IMR-90 (cell line): ENCODE data around the gene SHISA8. TPM values are rescaled to one million over a fixed set of nuclear protein-coding genes. Genes with fewer than 3 reads are reported as not detected.

Source experiments
- ATAC-seq: fragments of 200-7000 bp; cut with Tn5 transposase; 2 replicates; pipeline ENCODE4 v1.9.1; 2020; ENCODE audit warnings: low read depth, mild to moderate bottlenecking, moderate library complexity
- BruUV-seq: library from RNA; stranded (reverse); fragments of 400-500 nt; replicated peaks from 2 replicates; lab custom pipeline; 2021; lab: Mats Ljungman, UMichigan
- CTCF ChIA-PET: fragments of 300-600 bp; formaldehyde crosslinking; extraction: SDS; loops from one replicate; lab custom pipeline; 2021; ENCODE audit warnings: antibody characterized with exemption; lab: Yijun Ruan, JAX
- POLR2A ChIA-PET: fragments of 300-600 bp; sonication (Branson Sonifier 250); formaldehyde crosslinking; loops from one replicate; lab custom pipeline; 2022; ENCODE audit warnings: antibody characterized with exemption; ENCODE audit not compliant: unreplicated experiment; lab: Charles Lee
- DNase-seq: peaks from one replicate; pipeline ENCODE4 v3.0.0; 2013
- H2AFZ ChIP-seq: replicated peaks from 2 replicates; pipeline ENCODE3; 2013; ENCODE audit warnings: low read length, mild to moderate bottlenecking; ENCODE audit not compliant: poor library complexity
- H2AK5ac ChIP-seq: 2 replicates; pipeline ENCODE4 v1.6.1; 2013; ENCODE audit warnings: low read depth, low read length, inconsistent platforms
- H2AK9ac ChIP-seq: replicated peaks from 2 replicates; pipeline ENCODE3; 2013; ENCODE audit warnings: mild to moderate bottlenecking, low read depth, low read length, moderate library complexity; ENCODE audit not compliant: poor library complexity
- H2BK120ac ChIP-seq: 2 replicates; pipeline ENCODE4 v1.6.1; 2013; ENCODE audit warnings: low read depth, low read length, inconsistent platforms
- H2BK15ac ChIP-seq: 3 replicates; pipeline ENCODE4 v1.6.1; 2013; ENCODE audit warnings: low read depth, low read length, inconsistent platforms
- H2BK20ac ChIP-seq: 2 replicates; pipeline ENCODE4 v1.6.1; 2013; ENCODE audit warnings: low read depth, mild to moderate bottlenecking, inconsistent platforms, low read length, moderate library complexity
- H2BK5ac ChIP-seq: 2 replicates; pipeline ENCODE4 v1.6.1; 2013; ENCODE audit warnings: mild to moderate bottlenecking, low read depth, low read length, inconsistent platforms; ENCODE audit not compliant: poor library complexity, severe bottlenecking
- H3K14ac ChIP-seq: replicated peaks from 2 replicates; pipeline ENCODE4 v1.6.1; 2013; ENCODE audit warnings: low read depth, low read length, inconsistent platforms
- H3K18ac ChIP-seq: 2 replicates; pipeline ENCODE4 v1.6.1; 2013; ENCODE audit warnings: low read depth, low read length, control low read depth
- H3K23ac ChIP-seq: 2 replicates; pipeline ENCODE4 v1.6.1; 2013; ENCODE audit warnings: low read depth, low read length, inconsistent platforms
- H3K27ac ChIP-seq: 2 replicates; pipeline ENCODE4 v1.5.1; 2013; ENCODE audit warnings: mild to moderate bottlenecking, control low read depth, low read length; ENCODE audit not compliant: insufficient read depth
- H3K27me3 ChIP-seq: 2 replicates; pipeline ENCODE4 v1.6.1; 2013; ENCODE audit warnings: low read length; ENCODE audit not compliant: control insufficient read depth, insufficient read depth
- H3K36me3 ChIP-seq: 2 replicates; pipeline ENCODE4 v1.6.1; 2013; ENCODE audit warnings: low read length, mixed read lengths; ENCODE audit not compliant: control insufficient read depth, insufficient read depth
- H3K4ac ChIP-seq: 2 replicates; pipeline ENCODE4 v1.6.1; 2013; ENCODE audit warnings: low read depth, low read length, inconsistent platforms
- H3K4me1 ChIP-seq: 2 replicates; pipeline ENCODE4 v1.6.1; 2013; ENCODE audit warnings: low read length, mixed read lengths; ENCODE audit not compliant: control insufficient read depth, insufficient read depth
- H3K4me2 ChIP-seq: 2 replicates; pipeline ENCODE4 v1.6.1; 2013; ENCODE audit warnings: low read depth, mild to moderate bottlenecking, control low read depth, low read length, moderate library complexity
- H3K4me3 ChIP-seq: 2 replicates; pipeline ENCODE4 v1.5.1; 2013; ENCODE audit warnings: low read depth, mild to moderate bottlenecking, control low read depth, low read length, moderate library complexity; ENCODE audit not compliant: insufficient read depth
- H3K56ac ChIP-seq: 2 replicates; pipeline ENCODE4 v1.6.1; 2013; ENCODE audit warnings: low read length, inconsistent platforms; ENCODE audit not compliant: insufficient read depth; ENCODE audit errors: extremely low read depth
- H3K79me1 ChIP-seq, 2 experiments: 2 replicates each; pipeline ENCODE4 v1.6.1; 2013; ENCODE audit warnings: low read length in 2 of 2, inconsistent platforms in 1 of 2, low read depth in 1 of 2
- H3K9ac ChIP-seq: 2 replicates; pipeline ENCODE4 v1.6.1; 2013; ENCODE audit warnings: low read depth, low read length, control low read depth
- H3K9me1 ChIP-seq: 2 replicates; pipeline ENCODE4 v1.6.1; 2013; ENCODE audit warnings: low read length, inconsistent platforms; ENCODE audit not compliant: insufficient read depth
- H3K9me3 ChIP-seq: 2 replicates; pipeline ENCODE4 v1.6.1; 2013; ENCODE audit warnings: low read length; ENCODE audit not compliant: control insufficient read depth, insufficient read depth
- H4K20me1 ChIP-seq: 2 replicates; pipeline ENCODE4 v1.6.1; 2013; ENCODE audit warnings: low read length, inconsistent platforms; ENCODE audit not compliant: insufficient read depth
- H4K5ac ChIP-seq: 2 replicates; pipeline ENCODE4 v1.6.1; 2013; ENCODE audit warnings: mild to moderate bottlenecking, low read depth, low read length, control low read depth
- H4K8ac ChIP-seq, 2 experiments: 2 replicates each; pipeline ENCODE4 v1.6.1; 2013; ENCODE audit warnings: low read depth in 2 of 2, low read length in 2 of 2, control low read depth in 1 of 2, inconsistent platforms in 1 of 2
- H4K91ac ChIP-seq: 2 replicates; pipeline ENCODE4 v1.6.1; 2013; ENCODE audit warnings: low read depth, low read length, inconsistent platforms; ENCODE audit not compliant: insufficient read depth
- BHLHE40 ChIP-seq: fragments of 150-350 bp; IDR thresholded peaks from 2 replicates; pipeline ENCODE4 v1.6.1; 2016; ENCODE audit warnings: mild to moderate bottlenecking, low read depth, low read length
- CEBPB ChIP-seq: IDR thresholded peaks from 2 replicates; pipeline ENCODE4 v1.6.1; 2012; ENCODE audit warnings: low read depth, low read length, improper control_type of control experiment
- CTCF ChIP-seq: conservative IDR thresholded peaks from 2 replicates; pipeline ENCODE4 v1.5.1; 2012; ENCODE audit warnings: mild to moderate bottlenecking, low read depth, low read length, improper control_type of control experiment
- FOS ChIP-seq: fragments of 150-350 bp; IDR thresholded peaks from 2 replicates; pipeline ENCODE4 v1.6.1; 2016; ENCODE audit warnings: low read depth, low read length
- NFE2L2 ChIP-seq: fragments of 150-350 bp; IDR thresholded peaks from 2 replicates; pipeline ENCODE4 v1.6.1; 2016; ENCODE audit warnings: low read depth, mild to moderate bottlenecking, low read length
- POLR2A ChIP-seq: IDR thresholded peaks from 2 replicates; pipeline ENCODE4 v1.6.1; 2012; ENCODE audit warnings: mild to moderate bottlenecking, low read depth, low read length
- RAD21 ChIP-seq: IDR thresholded peaks from 2 replicates; pipeline ENCODE4 v1.6.1; 2012; ENCODE audit warnings: low read length, improper control_type of control experiment
- RFX5 ChIP-seq: IDR thresholded peaks from 2 replicates; pipeline ENCODE4 v1.8.0; 2012; ENCODE audit warnings: low read depth, mild to moderate bottlenecking, low read length, moderate library complexity
- WGBS, 2 experiments: methylation state at CpG; one replicate each; pipeline versions ENCODE4 v1.1.5 to v1.1.7; 2013; ENCODE audit warnings: missing lambda C conversion rate in 2 of 2; ENCODE audit not compliant: insufficient read length in 1 of 2; ENCODE audit errors: extremely low coverage in 2 of 2; 5-methylcytosine and 5-hydroxymethylcytosine counted together
- dilution Hi-C: fragments of 300-500 bp; cut with HindIII; formaldehyde crosslinking; loops from one replicate; pipeline ENCODE4 v1.14.3; 2018; ENCODE audit warnings: low sequenced_read_pairs; ENCODE audit not compliant: unreplicated experiment
- in situ Hi-C: fragments of 300-500 bp; cut with MboI; formaldehyde crosslinking; loops from 3 replicates; pipeline ENCODE4 v1.14.3; 2019; ENCODE audit warnings: low sequenced_read_pairs, inconsistent platforms, mixed read lengths
- intact Hi-C: fragments of 100-400 bp; cut with micrococcal nuclease; formaldehyde crosslinking; loops from 2 replicates; pipeline ENCODE4 v1.10.0; 2022
- polyA plus RNA-seq, 3 experiments: library from polyadenylated mRNA; depleted of rRNA; stranded (reverse); fragments of >200 nt; gene quantifications; 2 replicates each; pipeline ENCODE4 v1.2.3, GENCODE V29; 2012; ENCODE audit warnings: low replicate concordance in 1 of 3
- total RNA-seq: library from RNA; depleted of rRNA; stranded (reverse); fragments of >200 nt; gene quantifications from 2 replicates; pipeline ENCODE4 v1.2.3, GENCODE V29; 2012
- TF ChIP-seq, protein P1 (sequence below): fragments of 150-350 bp; IDR thresholded peaks from 2 replicates; pipeline ENCODE4 v1.6.1; 2017; ENCODE audit warnings: mild to moderate bottlenecking, antibody characterized with exemption, low read length, low read depth

Gene SHISA8
- total and polyA plus RNA-seq, 2 of the 4 experiments (the other 2 are of a cell fraction), result not detected

- Histone ChIP-seq H3K9me1 (no peaks in the 10 kb centered on the region; the same call in none of the 2 replicates), H3K36me3 (peaks cover 19% of the 10 kb centered on the region), H2BK5ac (no peak overlapping the region), H3K9me3 (no peaks in the 10 kb centered on the region), H3K27me3 (no peaks in the 10 kb centered on the region), H3K14ac (no peak overlapping the region), H3K23ac (no peak overlapping the region), H3K56ac (no peak overlapping the region), H2BK120ac (no peak overlapping the region), H3K9ac (no peak overlapping the region), H4K5ac (no peak overlapping the region), H2AFZ (no peak overlapping the region), H4K20me1 (no peaks in the 10 kb centered on the region; the same call in 1 of the 2 replicates), H3K4me2 (no peak overlapping the region), H3K18ac (no peak overlapping the region), H2BK20ac (no peak overlapping the region), H3K4me3 (no peak overlapping the region), H3K4me1 (peaks cover 1% of the 10 kb centered on the region; the same call in 1 of the 2 replicates), H3K27ac (no peak overlapping the region), H4K8ac (no peak overlapping the region), H2BK15ac (no peak overlapping the region), H2AK9ac (no peak overlapping the region), H4K91ac (no peak overlapping the region), H3K79me1 (0 out of 4 replicates have a peak, but pooled peaks cover 0 to 3% of the 10 kb centered on the region in 2 experiments), H2AK5ac (no peak overlapping the region), H3K4ac (no peak overlapping the region)
- ATAC-seq (no peak), DNase-seq (no peak)
- ChIA-PET CTCF (no interaction called here), POLR2A (interaction anchor here (0.5 kb wide), 1 partner anchor 51 kb away, joined by 3 read pairs; no protein-coding TSS in a partner anchor)
- 100% methylated on average over 4 of the region's 9 CpGs; no CpG with 5 or more reads in 1 of the 2 experiments for WGBS, 2 experiments
- dilution Hi-C loops (no loop called here), in situ Hi-C loops (no loop called here), intact Hi-C loops (no loop called here)
- TF ChIP-seq FOS (no peak), CEBPB (no peak), BHLHE40 (no peak), RAD21 (no peak), RFX5 (no peak), CTCF (no peak), POLR2A (no peak), NFE2L2 (no peak)
- TF ChIP-seq, protein P1, sequence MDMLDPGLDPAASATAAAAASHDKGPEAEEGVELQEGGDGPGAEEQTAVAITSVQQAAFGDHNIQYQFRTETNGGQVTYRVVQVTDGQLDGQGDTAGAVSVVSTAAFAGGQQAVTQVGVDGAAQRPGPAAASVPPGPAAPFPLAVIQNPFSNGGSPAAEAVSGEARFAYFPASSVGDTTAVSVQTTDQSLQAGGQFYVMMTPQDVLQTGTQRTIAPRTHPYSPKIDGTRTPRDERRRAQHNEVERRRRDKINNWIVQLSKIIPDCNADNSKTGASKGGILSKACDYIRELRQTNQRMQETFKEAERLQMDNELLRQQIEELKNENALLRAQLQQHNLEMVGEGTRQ, result no peak
- BruUV-seq, result no TSS peak
These were observed 23.5 kb downstream of the SHISA8 start for GRCh38 chr22:41891407-41891806.
